Measurements from ENCODE around the gene CTBP2.

DNA sequence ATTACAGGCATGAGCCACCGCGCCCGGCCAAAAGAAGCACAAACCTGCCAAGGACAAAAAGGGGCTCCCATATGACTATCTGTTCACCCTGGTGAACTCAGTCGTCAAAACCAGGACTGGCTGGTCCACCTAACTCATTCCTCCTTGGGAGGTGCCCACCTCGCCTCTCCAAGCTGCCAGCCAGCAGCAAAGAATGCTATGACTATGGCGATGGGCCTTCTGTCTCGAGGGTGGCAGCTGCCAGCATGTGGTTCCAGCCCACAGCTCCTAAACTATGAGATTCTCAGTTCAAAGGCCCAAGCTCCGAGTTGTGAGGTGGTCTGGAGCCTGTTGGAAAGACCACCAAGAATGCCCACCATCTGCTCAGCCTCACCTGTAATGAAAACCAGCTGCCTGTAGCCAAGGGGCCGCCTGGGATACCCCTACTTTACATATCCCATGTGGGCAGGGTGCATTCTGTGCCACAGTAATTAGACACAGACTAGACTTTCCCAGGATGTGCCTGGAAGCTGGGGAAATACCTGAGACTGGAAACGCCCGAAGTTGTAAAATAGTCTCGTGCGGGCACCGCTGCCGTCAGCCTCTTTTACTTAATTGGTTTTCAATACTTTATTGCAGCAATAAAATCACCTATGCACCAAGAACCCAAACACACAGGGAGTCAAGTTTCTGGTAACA, 147.4 kb downstream of the CTBP2 start:
- TF ChIP-seq, protein P1, sequence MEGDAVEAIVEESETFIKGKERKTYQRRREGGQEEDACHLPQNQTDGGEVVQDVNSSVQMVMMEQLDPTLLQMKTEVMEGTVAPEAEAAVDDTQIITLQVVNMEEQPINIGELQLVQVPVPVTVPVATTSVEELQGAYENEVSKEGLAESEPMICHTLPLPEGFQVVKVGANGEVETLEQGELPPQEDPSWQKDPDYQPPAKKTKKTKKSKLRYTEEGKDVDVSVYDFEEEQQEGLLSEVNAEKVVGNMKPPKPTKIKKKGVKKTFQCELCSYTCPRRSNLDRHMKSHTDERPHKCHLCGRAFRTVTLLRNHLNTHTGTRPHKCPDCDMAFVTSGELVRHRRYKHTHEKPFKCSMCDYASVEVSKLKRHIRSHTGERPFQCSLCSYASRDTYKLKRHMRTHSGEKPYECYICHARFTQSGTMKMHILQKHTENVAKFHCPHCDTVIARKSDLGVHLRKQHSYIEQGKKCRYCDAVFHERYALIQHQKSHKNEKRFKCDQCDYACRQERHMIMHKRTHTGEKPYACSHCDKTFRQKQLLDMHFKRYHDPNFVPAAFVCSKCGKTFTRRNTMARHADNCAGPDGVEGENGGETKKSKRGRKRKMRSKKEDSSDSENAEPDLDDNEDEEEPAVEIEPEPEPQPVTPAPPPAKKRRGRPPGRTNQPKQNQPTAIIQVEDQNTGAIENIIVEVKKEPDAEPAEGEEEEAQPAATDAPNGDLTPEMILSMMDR (IDR thresholded peaks at IDR 0.05), result no peak
- TF ChIP-seq POLR2A (IDR thresholded peaks at IDR 0.05) (no peak), POLR2AphosphoS5 (IDR thresholded peaks at IDR 0.05) (no peak)

Measured in breast epithelium (tissue), 3 donors.